ENCODE results near the gene ALDH9A1.
"Not testable (repeated sequence)": the region's sequence is repeated elsewhere in the genome, so short reads cannot be mapped to it uniquely, and the experiment has no call there.

The ALDH9A1 gene

GRCh38 chr1:165697881-165698760 is at the start of gene ALDH9A1:
TSS of gene ALDH9A1 (minus strand) at chr1:165698562. CDS start at chr1:165698558, 4 bp downstream.
- peak; percentile 52 for DNase-seq (ENCODE audit: low spot score)

DNA sequence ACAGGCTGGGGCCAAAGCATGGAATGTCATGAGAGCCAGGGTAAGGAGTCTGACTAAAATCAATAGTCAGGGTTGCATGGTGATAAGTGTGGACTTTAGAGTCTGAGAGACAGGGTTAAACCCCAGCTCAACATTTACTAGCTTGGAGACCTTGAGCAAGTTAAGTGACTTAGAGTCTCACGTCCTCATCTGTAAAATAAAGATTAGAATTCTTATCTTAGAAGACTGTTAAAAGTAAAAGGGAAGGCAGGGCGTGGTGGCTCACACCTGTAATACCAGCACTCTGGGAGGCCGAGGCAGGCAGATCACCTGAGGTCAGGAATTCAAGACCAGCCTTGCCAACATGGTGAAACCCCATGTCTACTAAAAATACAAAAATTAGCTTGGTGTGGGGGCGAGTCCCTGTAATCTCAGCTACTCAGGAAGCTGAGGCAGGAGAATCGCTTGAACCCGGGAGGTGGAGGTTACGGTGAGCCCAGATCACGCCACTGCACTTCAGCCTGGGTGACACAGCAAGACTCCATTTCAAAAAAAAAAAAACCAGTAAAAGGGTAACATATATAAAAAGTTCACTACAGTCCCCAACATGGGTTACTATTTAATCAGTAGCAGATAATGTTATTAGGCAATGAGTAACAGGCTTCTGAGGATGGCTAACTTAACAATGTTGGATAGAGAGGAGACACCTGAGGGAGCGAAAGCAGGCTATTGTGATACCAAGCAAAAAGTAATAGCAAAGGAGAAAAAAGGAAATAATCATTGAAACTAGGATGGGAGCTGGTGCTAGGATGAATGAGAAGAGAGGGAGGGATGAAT is 49.5 kb upstream of the ALDH9A1 start:
- DNase-seq (ENCODE audit: low spot score) = peak; percentile 25

DNA sequence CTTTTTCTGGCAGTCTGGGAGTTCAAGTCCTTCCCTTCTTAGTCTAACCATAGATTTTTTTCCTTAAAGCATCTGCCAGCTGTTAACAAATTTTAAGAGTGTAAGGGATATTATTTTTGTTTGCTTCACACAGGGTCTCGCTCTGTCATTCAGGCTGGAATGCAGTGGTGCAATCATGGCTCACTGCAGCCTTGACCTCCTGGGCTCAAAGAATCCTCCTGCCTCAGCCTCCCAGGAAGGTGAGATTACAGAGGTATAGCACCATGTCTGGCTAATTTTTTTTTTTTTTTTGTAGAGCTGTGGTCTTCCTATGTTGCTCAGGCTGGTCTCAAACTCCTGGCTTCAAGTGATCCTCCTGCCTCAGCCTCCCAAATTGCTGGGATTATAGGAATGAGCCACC is 46.6 kb upstream of the ALDH9A1 start:
- not testable (repeated sequence) for DNase-seq (ENCODE audit: low spot score)

DNA sequence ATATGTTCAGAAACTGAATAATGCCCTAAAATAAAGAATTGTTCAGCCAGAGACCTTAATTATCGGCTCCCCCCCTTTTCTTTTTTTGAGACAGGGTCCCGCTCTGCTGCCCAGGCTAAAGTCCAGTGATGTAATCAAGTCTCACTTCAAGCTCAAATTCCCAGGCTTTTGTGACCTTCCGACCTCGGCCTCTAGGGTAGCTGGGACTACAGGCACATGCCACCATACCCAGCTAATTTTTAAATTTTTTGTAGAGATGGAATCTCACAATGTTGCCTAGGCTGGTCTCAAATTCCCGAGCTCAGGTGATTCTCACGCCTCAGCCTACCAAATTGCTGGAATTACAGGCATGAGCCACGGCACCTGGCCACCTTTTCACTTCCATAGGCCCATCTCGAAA is 43.8 kb upstream of the ALDH9A1 start:
- DNase-seq (ENCODE audit: low spot score) = no peak

DNA sequence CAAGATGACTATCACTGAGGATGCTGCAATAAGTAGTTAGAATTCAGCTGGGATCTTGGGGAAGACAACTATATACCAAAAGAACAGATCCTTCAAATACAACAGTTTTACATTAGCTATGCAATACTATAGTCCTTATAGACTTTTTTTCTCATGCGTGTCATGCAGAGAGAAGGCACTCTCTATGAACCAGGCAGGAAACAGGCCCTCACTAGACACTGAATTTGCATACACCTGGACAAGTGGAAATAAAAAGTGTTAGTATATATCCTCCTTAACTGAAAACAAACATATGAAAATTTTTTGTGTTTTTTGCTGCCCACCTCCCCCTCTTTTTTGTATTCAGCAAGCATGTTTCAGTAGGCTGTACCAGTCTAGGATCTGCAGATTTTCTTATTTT is 40.4 kb upstream of the ALDH9A1 start:
- no peak for DNase-seq (ENCODE audit: low spot score)

- no peak for DNase-seq (ENCODE audit: low spot score)
Observed at GRCh38 chr1:165737196-165737595, 38.8 kb upstream of the ALDH9A1 start.

GRCh38 chr1:165734906-165735305 is 36.5 kb upstream of the ALDH9A1 start:
- DNase-seq (ENCODE audit: low spot score) = no peak

DNA sequence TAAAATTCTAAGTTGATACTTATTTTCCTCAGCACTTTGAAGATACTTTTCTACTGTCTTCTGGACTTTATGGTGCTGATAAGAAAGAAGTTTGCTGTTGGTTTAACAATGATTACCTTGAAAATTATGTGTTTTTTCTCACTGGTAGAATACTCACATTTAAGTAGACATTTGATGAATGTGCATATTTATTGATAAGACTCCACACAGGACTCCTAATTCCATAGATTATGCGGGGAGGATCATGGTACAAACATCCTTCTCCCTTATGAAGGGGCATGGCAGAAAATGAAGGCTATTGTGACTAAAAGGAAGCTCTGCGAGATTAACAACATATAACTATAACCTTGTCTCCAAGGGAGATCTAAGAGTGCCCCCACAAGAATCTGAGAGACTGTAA is 28.5 kb upstream of the ALDH9A1 start:
- DNase-seq (ENCODE audit: low spot score) = no peak

DNA sequence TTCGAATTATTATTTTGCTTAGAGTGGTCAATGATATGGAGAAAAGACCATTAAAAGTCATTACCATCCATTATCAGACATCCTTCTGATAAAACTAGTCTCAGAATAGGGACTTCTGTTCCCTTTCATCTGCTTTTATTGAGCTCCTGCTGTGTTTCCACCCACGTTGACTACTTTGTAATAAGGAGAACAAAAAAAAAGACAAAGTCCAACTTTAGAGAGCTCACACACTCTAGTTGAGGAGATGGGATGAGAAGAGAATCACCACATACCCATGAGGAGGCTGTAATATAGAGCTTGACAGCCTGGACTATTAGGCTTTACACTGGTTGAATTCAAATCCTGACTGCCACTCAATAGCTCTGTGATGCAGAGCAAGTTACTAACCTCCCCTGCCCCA is 27.8 kb upstream of the ALDH9A1 start:
- DNase-seq (ENCODE audit: low spot score) = no peak

- peak; percentile 23 for DNase-seq (ENCODE audit: low spot score)
Observed at GRCh38 chr1:165717918-165718515, 19.7 kb upstream of the ALDH9A1 start.

- DNase-seq (ENCODE audit: low spot score) = not testable (repeated sequence)
Observed at GRCh38 chr1:165716265-165717051, 18.1 kb upstream of the ALDH9A1 start.

- no peak for DNase-seq (ENCODE audit: low spot score)
Observed at GRCh38 chr1:165712764-165713163, 14.4 kb upstream of the ALDH9A1 start.

DNA sequence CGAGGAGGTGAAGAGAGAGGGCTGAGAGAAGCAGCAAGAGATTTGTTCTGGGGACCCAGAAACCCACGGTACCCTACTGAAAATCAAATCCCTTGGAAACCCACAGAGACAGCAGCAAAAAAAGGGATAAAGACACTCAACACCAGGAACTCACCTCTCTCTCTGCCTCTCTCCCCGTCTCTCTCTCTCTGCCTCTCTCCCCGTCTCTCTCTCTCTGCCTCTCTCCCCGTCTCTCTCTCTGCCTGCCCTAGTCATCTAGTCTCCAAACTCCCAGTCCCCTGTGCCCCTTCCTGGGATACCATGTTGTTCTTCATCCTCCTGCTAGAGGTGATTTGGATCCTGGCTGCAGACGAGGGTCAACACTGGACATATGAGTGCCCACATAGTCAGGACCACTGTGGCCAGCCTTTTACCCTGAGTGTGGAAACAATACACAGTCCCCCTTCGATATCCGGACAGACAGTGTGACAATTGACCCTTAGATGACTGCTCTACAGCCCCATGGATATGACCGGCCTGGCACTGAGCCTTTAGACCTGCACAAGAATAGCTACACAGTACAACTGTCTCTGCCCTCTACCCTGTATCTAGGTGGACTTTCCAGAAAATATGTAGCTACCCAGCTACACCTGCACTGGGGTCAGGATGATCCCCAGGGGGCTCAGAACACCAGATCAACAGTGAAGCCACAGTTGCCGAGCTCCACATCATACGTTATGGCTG is 9.8 kb upstream of the ALDH9A1 start:
- no peak for DNase-seq (ENCODE audit: low spot score)

DNA sequence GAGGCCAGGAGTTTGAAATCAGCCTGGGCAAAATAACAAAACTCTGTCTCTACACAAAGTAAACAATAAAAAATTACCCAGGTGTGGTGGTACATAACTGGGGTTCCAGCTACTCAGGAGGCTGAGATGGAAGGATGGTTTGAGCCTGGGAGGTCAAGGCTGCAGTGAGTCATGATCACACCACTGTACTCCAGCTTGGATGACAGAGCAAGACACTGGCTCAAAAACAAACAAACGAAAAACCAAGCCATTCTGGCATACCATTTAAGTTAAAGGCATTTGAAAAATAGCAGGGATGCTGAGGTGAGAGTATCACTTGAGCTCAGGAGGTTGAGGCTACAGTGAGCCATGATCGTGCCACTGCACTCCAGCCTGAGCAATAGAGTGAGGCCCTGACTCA is 5.3 kb upstream of the ALDH9A1 start:
- no peak for DNase-seq (ENCODE audit: low spot score)

- DNase-seq (ENCODE audit: low spot score) = not testable (repeated sequence)
Observed at GRCh38 chr1:165701922-165702321, 3.6 kb upstream of the ALDH9A1 start.

- DNase-seq (ENCODE audit: low spot score) = no peak
Observed at GRCh38 chr1:165699577-165699976, 1.2 kb upstream of the ALDH9A1 start.

GRCh38 chr1:165698761-165699052 is 345 bp upstream of the ALDH9A1 start:
- no peak for DNase-seq (ENCODE audit: low spot score)

DNA sequence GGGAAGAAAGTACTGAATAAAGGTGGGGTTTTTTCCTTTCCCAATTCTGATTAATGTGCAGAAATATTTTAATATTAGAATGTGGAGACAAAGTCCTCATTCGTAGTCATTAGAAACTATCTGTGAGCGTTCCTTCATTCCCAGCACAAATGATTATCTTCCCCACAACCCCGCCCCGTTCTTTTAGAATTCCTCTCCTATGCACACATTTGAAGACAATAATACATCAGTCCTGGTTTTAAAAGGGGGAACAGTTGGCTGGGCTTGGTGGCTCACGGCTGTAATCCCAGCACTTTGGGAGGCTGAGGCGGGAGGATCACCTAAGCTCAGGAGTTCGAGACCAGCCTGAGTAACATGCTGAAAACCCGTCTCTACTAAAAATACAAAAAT is 876 bp downstream of the ALDH9A1 start:
- no peak for DNase-seq (ENCODE audit: low spot score)

- DNase-seq (ENCODE audit: low spot score) = no peak
Observed at GRCh38 chr1:165696625-165697100, 1.7 kb downstream of the ALDH9A1 start.

- no peak for DNase-seq (ENCODE audit: low spot score)
Observed at GRCh38 chr1:165695031-165695430, 3.3 kb downstream of the ALDH9A1 start.

DNA sequence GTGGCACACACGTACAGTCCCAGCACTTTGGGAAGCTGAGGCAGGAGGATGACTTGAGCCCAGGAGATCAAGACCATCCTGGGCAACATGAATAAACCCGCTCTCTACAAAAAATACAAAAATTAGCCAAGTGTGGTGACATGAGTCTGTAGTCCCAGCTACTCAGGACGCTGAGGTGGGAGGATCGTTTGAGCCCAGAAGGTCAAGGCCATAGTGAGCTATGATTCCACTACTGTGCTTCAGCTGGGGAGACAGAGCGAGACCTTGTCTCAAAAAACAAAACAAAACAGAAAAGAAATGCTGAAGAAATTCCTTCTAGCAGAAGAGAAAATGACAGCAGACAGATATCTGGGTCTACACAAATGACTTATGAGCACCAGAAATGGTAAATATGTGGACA is 10.3 kb downstream of the ALDH9A1 start:
- no peak for DNase-seq (ENCODE audit: low spot score)
